Erythroblast (primary cell): Measurements from ENCODE around the gene MRGPRX3.
"Not testable (repeated sequence)": the region's sequence is repeated elsewhere in the genome, so short reads cannot be mapped to it uniquely, and the experiment has no call there.

Experiments used
- DNase-seq, 2 experiments: peaks; one replicate each; lab custom pipeline; 2025; lab: John Stamatoyannopoulos, UW
- GATA1 ChIP-seq: IDR thresholded peaks from 2 replicates; pipeline ENCODE4 v1.6.1; 2011; ENCODE audit warnings: low read depth, mild to moderate bottlenecking, control low read depth, low read length, moderate library complexity
- POLR2A ChIP-seq: IDR thresholded peaks from 2 replicates; pipeline ENCODE4 v1.6.1; 2011; ENCODE audit warnings: mild to moderate bottlenecking, low read length

MRGPRX3 gene

DNA sequence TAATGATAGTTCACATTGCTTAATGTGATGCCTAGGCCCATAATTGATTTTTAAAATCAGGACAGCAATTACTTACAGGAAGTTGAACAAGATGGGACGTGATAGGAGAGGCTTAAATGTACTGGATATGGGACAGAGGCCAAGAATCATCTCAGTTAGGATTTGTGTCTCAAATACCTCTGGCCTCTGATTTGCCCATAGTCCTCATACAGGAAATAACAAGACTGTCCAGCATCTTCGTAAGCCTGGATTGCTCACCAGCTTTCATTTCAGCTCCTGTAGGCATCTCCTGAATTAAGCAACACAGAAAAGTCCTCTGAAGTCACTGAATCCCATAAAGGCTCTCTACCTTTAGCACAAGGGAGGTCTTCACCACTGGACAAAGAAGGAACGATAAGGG lies at the start of gene MRGPRX3:
TSS of gene MRGPRX3 (plus strand) at position 231 of the 400 bp plus-strand sequence. CDS start 4,632 bp downstream, outside the sequence.
- no peak for DNase-seq
- TF ChIP-seq POLR2A (no peak), GATA1 (no peak)

DNA sequence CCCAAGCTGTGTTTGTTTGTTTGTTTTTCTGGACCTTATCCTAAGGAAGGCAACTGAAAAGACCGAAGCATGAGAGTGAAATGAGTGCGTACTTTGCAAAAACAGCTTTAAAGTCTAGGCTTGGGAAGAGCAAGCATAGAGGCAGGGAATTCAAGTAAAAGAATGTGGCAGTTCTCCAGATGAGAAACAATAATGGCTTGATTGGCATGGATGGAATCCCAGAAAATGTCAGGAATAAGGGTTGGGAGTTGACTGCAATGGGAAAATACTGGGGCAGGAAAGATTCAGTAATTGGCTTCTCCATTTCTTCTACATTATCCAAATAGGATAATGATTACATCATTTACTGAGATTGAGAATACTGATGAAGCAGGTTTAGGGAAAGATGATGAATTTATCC lies 44.0 kb upstream of the MRGPRX3 start:
- no peak for TF ChIP-seq POLR2A
- TF ChIP-seq GATA1 = no peak
- no peak for DNase-seq

DNA sequence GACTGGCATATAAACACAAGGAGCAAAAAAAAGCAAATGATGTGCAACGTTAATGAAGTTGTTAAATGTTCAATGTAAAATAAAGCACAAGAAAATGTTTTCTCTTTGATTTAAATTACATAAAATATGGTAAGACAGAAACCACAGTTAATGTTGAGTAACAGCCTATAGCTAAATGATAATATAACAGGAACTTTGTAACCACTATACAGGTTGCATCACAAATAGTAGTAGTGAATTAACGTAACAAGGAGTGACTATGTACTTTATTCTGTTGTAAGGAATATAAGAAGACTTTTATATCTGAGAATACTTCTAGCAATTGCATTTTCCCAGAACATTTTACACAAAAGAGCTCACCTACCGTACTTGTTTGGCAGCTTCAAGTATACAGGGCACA lies 43.4 kb upstream of the MRGPRX3 start:
- no peak for DNase-seq

DNA sequence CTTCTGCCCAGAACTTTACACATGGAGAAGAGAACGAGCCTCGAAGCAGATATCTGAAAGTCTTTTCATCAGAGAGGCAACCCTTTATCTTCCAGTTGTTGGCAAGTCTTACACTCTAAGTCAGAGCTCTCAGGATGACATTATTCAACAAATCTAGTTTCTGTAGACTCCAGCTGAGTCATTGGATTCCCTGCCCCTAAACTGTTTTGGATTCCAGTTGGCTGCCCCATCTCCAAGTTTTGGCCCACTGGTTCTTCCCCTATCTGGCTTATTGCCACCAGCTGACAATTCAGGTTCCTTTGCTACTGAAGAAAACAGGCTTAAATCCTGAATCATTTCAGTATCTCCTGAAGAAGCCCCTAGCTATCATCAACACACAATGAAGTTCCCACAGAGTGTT lies 40.6 kb upstream of the MRGPRX3 start:
- DNase-seq = no peak
- TF ChIP-seq GATA1 (no peak), POLR2A (no peak)

More for the DNA sequence above, 43.4 kb upstream of the MRGPRX3 start:
- TF ChIP-seq POLR2A (no peak), GATA1 (no peak)

DNA sequence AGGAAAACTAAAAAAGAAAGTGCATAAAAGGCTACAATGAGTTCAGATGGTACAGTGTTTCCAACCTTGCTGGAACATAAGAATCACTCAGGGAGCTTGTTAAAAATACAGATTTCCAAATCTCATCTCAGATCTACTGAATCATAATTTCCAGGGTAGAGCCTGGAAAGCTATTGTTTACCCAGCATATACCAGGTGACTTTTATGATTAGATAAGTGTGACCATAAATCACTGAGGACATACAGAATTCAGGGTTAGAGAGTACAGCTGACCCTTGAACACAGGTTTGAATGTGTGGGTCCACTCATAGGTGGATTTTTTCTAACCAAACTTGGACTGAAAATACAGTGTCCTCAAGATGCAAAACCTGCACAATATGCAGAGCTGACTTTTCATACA lies 38.4 kb upstream of the MRGPRX3 start:
- no peak for DNase-seq
- TF ChIP-seq POLR2A = no peak
- no peak for TF ChIP-seq GATA1

DNA sequence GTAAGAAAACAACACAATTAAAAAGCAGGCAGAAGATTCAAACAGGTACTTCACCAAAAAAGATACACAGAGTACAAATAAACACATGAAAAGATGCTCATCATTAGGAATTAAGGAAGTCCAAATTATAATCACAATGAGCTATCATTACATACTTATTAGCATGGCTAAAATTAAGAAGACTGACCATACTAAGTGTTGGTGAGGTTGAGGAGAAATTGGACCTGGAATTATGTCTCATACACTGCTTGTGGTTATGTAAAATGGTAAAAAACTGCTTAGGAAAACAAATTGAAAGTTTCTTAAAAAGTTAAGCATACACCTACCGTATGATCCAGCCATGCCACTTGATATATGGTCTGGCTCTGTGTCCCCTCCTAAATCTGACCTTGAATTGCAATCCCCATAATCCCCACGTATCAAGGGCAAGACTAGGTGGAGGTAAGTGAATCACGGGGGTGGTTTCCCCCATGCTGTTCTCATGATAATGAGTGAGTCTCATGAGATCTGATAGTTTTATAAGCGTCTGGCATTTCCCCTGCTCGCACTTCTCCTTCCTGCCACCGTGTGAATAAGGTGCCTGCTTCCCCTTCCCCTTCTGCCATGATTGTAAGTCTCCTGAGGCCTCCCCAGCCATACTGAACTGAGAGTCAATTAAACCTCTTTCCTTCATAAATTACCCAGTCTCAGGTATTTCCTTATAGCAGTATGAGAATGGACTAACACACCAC lies 31.3 kb upstream of the MRGPRX3 start:
- DNase-seq = no peak
- no peak for TF ChIP-seq GATA1
- no peak for TF ChIP-seq POLR2A

DNA sequence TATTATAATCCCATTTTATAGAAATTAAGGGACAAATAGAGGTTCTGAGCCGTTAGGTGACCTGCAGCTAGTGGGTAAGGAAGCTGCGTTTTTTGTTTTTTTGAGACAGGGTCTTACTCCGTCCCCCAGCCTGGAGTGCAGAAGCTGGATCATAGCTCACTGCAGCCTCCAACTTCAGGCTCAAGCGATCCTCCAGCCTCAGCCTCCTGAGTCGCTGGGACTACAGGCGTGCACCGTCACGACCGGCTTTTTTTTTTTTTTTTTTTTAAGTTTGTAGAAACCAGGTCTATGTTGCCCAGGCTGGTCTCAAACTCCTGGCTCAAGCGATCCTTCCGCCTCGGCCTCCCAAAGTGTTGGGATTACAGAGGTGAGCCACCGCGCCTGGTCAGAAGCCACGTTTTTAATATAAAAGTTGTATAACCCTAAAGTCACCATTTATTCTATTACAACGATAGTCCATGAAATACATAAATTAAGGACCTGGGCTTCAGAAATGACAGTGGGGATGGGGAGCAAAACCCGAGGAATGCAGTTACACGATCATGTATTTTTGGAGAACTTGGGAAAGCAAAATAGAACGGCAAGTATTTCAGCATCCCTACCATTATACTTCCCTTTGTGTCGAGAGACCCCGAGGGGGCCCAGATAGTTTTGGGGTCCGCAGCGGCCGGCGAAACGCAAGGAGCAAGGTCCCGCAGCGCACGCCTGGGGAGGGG lies 27.1 kb upstream of the MRGPRX3 start:
- peak; percentile 38 to 41 for DNase-seq
- TF ChIP-seq GATA1 = no peak
- TF ChIP-seq POLR2A = no peak

DNA sequence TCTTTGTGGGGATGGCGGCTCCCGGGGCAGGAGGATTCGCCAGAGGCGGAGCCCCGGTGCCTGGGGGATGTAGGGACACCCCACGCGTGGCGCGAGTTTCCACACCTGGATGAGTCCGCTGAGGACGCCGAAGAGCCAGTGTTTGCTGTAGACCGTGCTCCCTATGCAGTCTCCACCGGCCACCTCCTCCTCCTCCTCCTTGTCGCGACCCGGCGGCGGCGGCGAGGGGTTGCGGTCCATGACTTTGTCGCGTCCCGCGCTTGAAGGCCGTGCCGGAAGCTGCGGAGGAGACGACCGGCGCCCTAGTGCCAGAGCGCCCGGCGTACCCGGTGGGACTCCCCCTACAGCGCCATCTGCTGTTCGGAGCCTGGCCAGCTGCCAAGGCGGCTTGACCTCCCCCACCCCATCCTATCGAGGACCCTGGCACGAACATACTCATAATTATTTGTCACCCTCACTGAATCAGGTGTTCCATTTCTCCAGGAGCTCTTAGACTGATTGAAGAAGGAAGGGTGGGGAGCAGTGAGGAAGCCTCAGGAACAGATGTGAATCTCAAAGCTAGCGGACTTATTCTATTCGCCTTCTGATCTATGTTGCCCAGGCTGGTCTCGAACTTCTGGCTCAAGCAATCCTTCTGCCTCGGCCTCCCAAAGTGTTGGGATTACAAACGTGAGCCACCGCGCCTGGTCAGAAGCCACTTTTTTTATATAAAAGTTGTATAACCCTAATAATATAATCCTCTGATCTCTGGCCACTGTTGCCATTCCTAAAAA lies 26.4 kb upstream of the MRGPRX3 start, which contains the start of gene SAAL1:
TSS of gene SAAL1 (minus strand) at position 281 of the 773 bp plus-strand sequence. CDS start at position 240, 41 bp downstream.
- DNase-seq = peak; percentile 89 to 91
- TF ChIP-seq GATA1 (no peak), POLR2A (peak; percentile 70)

DNA sequence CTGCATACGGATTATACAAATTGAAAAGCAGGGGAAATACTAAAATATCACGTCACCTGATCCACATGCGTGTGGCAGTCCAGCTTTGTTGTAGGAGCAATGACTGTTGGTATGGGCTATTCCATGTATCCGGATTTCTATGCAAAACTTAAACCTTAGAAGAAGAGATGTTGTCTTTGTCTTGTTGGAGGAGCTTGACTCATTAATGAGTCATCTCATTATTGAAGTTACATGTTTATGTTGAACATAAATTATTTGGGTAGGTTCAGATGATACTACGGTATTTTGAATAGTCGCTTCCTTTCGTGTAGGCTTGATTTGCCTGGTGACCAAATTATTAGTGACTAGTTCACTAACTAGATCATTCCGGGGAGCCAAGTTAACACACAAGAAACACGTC lies 25.7 kb upstream of the MRGPRX3 start:
- TF ChIP-seq GATA1 (no peak), POLR2A (no peak)
- DNase-seq = no peak

DNA sequence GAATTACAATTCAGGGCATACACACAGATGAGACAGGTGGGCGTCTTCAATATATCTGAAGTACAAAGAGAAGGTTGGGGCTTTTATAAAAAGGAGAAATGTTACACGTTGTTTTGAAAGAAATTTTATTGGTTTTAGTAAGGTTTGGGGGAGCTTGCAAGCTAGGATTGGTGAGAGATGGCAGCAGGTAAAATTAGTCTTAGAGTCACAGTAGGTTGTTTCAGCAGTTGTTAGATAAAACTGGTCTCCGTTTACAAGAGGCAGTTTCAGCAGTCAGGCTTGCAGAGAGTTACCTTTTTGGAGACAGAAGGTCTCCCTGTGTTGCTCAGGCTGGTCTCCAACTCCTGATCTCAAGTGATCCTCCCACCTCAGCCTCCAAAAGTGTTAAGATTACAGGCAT lies 24.1 kb upstream of the MRGPRX3 start:
- TF ChIP-seq GATA1 (no peak), POLR2A (no peak)
- DNase-seq = no peak

DNA sequence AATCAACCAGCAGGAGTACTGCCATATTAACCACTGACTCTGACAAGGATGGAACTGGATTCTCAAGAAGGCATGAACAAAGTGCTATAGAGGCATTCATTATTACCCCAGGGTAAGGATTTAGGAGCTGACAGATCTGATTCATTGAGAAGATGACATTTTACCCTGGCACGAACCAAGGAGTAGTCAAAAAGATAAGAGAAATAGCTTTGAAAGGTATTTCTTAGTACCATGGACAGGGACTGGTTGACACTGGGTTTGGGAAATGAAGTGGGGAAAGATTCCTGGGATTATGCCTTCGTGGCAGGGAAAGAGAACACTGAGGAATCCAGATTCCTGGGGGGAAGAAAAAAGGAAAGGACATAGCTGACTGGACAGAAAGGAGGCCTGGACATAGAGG lies 21.4 kb upstream of the MRGPRX3 start:
- no peak for DNase-seq
- no peak for TF ChIP-seq GATA1

DNA sequence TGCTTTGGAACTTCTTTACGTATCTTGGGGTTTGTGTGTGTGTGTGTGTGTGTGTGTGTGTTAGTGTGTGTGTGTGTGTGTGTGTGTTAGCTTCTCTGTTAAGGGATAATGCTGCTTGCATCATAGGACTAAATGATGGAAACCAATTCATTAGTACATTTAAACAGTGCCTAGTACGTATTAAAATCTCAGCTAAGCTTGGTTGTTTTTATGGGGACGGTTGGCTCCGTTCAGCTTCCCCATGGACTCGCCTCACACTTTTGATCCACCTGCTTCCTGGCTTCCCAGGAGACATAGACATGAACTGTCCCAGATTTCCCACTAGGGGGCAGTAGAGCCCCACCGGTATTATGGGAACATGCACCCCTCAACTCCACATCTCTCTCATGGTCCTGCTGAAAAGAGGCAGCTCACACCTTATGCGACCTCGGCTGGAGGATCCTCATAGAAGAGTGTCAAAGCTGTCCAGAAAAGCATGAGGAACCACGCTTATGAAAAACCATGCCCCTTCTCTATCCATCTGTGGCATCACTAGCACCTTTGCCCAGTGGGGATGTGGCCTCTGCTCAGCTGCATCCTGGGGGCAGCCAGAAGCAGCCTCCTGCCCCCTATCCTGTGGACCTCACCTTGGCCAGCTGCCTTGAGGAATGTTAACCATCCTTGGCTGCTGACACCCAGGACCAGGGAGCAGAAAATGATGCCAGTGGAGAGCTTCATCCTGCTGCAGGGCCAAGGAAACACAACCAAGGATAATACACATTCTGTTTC lies 16.8 kb upstream of the MRGPRX3 start:
- TF ChIP-seq POLR2A (no peak), GATA1 (no peak)
- peak; percentile 57 to 75 for DNase-seq

DNA sequence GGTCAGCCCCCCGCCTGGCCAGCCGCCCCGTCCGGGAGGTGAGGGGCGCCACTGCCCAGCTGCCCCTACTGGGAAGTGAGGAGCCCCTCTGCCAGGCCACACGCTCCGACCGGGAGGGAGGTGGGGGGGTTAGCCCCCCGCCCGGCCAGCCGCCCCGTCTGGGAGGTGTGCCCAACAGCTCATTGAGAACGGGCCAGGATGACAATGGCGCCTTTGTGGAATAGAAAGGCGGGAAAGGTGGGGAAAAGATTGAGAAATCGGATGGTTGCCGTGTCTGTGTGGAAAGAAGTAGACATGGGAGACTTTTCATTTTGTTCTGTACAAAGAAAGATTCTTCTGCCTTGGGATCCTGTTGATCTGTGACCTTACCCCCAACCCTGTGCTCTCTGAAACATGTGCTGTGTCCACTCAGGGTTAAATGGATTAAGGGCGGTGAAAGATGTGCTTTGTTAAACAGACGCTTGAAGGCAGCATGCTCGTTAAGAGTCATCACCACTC lies 11.0 kb upstream of the MRGPRX3 start:
- DNase-seq = not testable (repeated sequence)

DNA sequence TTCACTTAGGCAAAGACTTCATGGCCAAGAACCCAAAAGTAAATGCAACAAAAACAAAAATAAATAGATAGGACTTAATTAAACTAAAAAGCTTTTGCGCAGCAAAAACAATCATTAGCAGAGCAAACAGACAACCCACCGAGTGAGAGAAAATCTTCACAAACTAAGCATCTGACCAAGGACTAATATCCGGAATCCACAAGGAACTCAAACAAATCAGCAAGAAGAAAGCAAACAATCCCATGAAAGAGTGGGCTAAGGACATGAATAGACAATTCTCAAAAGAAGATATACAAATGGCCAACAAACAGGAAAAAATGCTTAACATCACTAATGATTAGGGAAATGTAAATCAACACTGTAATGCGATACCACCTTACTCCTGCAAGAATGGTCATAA lies 1.3 kb upstream of the MRGPRX3 start:
- DNase-seq = not testable (repeated sequence)
